Neural crest cell (in vitro differentiated cells): Measurements from ENCODE around the gene IL15RA. TPM values are rescaled to one million over a fixed set of nuclear protein-coding genes. Genes with fewer than 3 reads are reported as not detected.

Experiments
- DNase-seq: peaks from one replicate; pipeline ENCODE4 v3.0.0; 2021; ENCODE audit warnings: low read depth, mixed read lengths, low spot score
- H3K27ac Mint-ChIP-seq: one replicate; pipeline ENCODE4 v1.8.0; 2021; ENCODE audit warnings: mild to moderate bottlenecking, mixed read lengths; ENCODE audit not compliant: unreplicated experiment
- H3K27me3 Mint-ChIP-seq: 2 replicates; pipeline ENCODE4 v1.8.0; 2021; ENCODE audit warnings: low read depth, mild to moderate bottlenecking, mixed read lengths
- H3K36me3 Mint-ChIP-seq: 2 replicates; pipeline ENCODE4 v1.8.0; 2021; ENCODE audit warnings: low read depth, mild to moderate bottlenecking, mixed read lengths
- H3K4me1 Mint-ChIP-seq: 2 replicates; pipeline ENCODE4 v1.8.0; 2021; ENCODE audit warnings: mixed read lengths
- H3K4me3 Mint-ChIP-seq: one replicate; pipeline ENCODE4 v1.8.0; 2021; ENCODE audit warnings: mild to moderate bottlenecking, mixed read lengths
- H3K9me3 Mint-ChIP-seq: 2 replicates; pipeline ENCODE4 v1.8.0; 2021; ENCODE audit warnings: mixed read lengths
- total RNA-seq: library from RNA; stranded (reverse); gene quantifications from 2 replicates; pipeline ENCODE4 v1.2.1, GENCODE V29; 2021
- TF ChIP-seq, protein P1 (sequence below): fragments of 200-600 bp; sonication (generic); conservative IDR thresholded peaks from 2 replicates; pipeline ENCODE4 v1.5.0; 2021; ENCODE audit warnings: antibody characterized with exemption, mild to moderate bottlenecking

Gene IL15RA
- total RNA-seq, 1 donor from 2014 or later = not detected

DNA sequence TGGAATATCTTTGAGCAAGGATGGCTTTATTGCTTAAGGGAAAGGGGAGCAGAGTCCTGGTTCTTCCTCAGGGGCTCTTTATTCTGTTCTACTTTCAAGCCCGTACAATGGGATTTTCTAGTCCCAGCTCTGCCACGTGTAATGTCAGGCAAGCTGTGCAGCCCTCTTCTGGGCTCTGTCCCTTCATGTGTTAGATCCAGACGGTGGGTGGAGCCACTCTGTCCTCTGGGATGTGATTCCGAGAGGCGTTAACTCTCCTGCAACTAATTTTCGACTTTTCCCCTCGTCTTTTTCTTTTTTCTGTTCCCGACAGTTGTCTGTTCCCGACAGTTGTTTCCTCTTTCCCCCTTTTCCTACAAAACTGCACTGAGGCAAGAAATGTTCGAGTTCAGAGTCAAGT is 52.5 kb downstream of the IL15RA start:
- Mint-ChIP-seq H3K4me1 (peaks cover 10% of the 10 kb centered on the region), H3K27me3 (no peaks in the 10 kb centered on the region), H3K9me3 (no peaks in the 10 kb centered on the region), H3K4me3 (no peak overlapping the region), H3K27ac (no peak overlapping the region), H3K36me3 (peaks cover 19% of the 10 kb centered on the region)
- DNase-seq = no peak
- TF ChIP-seq, protein P1, sequence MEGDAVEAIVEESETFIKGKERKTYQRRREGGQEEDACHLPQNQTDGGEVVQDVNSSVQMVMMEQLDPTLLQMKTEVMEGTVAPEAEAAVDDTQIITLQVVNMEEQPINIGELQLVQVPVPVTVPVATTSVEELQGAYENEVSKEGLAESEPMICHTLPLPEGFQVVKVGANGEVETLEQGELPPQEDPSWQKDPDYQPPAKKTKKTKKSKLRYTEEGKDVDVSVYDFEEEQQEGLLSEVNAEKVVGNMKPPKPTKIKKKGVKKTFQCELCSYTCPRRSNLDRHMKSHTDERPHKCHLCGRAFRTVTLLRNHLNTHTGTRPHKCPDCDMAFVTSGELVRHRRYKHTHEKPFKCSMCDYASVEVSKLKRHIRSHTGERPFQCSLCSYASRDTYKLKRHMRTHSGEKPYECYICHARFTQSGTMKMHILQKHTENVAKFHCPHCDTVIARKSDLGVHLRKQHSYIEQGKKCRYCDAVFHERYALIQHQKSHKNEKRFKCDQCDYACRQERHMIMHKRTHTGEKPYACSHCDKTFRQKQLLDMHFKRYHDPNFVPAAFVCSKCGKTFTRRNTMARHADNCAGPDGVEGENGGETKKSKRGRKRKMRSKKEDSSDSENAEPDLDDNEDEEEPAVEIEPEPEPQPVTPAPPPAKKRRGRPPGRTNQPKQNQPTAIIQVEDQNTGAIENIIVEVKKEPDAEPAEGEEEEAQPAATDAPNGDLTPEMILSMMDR = no peak

GRCh38 chr10:5921746-5922145 is 55.6 kb downstream of the IL15RA start:
- TF ChIP-seq, protein P1 = no peak
- H3K27ac Mint-ChIP-seq = no peak overlapping the region
- no peaks in the 10 kb centered on the region for H3K4me1 Mint-ChIP-seq

DNA sequence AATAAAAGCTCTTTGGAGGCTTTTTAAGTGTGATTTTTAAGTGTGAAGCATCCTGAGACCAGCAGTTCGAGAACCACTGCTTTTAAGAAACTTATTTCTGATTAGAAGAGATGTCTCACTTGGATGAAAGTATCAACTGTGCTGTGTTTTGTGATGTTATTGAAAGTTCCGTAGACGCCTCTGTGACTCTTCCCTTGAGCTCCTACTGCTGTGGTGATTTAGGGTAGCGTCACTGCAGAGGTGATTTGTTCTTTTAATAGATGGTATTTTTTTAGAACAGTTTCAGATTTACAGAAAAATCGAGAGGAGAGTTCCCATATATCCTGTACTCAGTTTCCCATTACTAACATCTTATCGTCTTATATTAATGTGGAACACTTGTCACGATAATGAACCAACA is 57.8 kb downstream of the IL15RA start:
- Mint-ChIP-seq H3K36me3 (peaks cover 23% of the 10 kb centered on the region), H3K9me3 (no peaks in the 10 kb centered on the region), H3K27me3 (no peaks in the 10 kb centered on the region), H3K27ac (no peak overlapping the region), H3K4me3 (no peak overlapping the region), H3K4me1 (no peaks in the 10 kb centered on the region)
- TF ChIP-seq, protein P1 = no peak
- no peak for DNase-seq

More at GRCh38 chr10:5921746-5922145, 55.6 kb downstream of the IL15RA start:
- Mint-ChIP-seq H3K36me3 (peaks cover 13% of the 10 kb centered on the region), H3K4me3 (no peak overlapping the region), H3K27me3 (no peaks in the 10 kb centered on the region), H3K9me3 (no peaks in the 10 kb centered on the region)
- no peak for DNase-seq

DNA sequence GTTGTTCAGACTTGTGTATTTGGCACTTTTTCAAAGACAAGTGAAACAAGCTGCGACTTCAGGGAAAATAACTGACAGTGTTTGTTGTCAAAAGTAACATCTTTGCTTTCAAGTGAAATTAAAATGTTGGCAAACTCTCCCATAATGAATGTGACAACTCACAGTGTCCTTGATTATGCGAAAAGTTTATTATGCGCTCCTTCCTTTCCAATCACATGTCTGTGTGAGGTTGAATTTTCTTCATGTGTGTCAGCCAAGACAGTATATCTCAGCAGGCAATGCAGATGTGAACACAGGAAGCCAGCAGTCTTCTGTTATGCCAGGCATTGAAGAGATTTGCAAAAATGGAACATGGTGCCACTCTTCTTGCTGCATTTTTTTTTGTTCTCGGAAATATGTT is 58.6 kb downstream of the IL15RA start:
- DNase-seq = no peak
- no peak overlapping the region for H3K27ac Mint-ChIP-seq
- H3K4me1 Mint-ChIP-seq = no peaks in the 10 kb centered on the region
- H3K9me3 Mint-ChIP-seq = no peaks in the 10 kb centered on the region
- TF ChIP-seq, protein P1 = no peak
- H3K27me3 Mint-ChIP-seq = no peaks in the 10 kb centered on the region
- no peak overlapping the region for H3K4me3 Mint-ChIP-seq
- peaks cover 22% of the 10 kb centered on the region for H3K36me3 Mint-ChIP-seq

DNA sequence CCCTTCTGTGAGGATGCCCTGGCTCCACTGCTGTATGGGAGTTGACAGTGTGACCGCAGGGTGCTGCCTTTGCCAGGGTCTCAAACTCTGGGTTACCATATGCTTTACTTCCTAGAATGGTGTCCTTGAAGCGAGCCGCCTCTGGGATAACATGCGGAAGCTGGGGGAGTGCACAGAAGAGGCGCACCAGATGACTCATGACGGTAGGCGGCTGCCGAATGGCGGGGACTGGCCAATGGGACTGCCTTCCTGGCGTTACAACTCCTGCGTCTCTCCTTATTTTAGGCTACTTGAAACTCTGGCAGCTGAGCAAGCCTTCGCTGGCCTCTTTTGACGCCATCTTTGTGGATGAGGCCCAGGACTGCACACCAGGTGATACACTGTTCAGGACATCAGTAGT is 60.0 kb downstream of the IL15RA start:
- Mint-ChIP-seq H3K9me3 (no peaks in the 10 kb centered on the region), H3K4me1 (no peaks in the 10 kb centered on the region), H3K4me3 (no peak overlapping the region), H3K27ac (no peak overlapping the region), H3K27me3 (no peaks in the 10 kb centered on the region), H3K36me3 (peaks cover 25% of the 10 kb centered on the region)
- TF ChIP-seq, protein P1 = no peak
- no peak for DNase-seq

DNA sequence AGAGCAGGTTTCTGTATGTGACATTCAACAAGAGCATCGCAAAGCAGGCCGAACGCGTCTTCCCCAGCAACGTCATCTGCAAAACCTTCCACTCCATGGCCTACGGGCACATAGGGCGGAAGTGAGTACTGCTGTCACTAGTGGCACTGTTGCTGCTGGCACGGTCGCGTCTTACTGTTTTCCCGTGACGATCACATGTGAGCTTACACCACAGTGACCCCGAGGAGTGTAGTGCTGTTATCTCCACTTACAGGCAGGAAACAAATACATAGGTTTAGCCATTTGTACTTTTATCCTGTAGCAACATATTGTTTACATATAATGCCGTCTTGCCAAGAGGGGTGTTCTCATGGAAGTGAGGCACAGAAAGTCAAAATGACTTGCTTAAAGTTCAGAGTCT is 61.9 kb downstream of the IL15RA start:
- no peak overlapping the region for H3K4me3 Mint-ChIP-seq
- H3K4me1 Mint-ChIP-seq = no peaks in the 10 kb centered on the region
- DNase-seq = no peak
- H3K27me3 Mint-ChIP-seq = no peaks in the 10 kb centered on the region
- no peaks in the 10 kb centered on the region for H3K9me3 Mint-ChIP-seq
- TF ChIP-seq, protein P1 = no peak
- no peak overlapping the region for H3K27ac Mint-ChIP-seq
- peaks cover 22% of the 10 kb centered on the region for H3K36me3 Mint-ChIP-seq
